ENCODE data around the gene ADI1.

The ADI1 gene

GRCh38 chr2:3469486-3469885, 49.8 kb downstream of the ADI1 start:
- no peak for TF ChIP-seq CTCF (IDR thresholded peaks at IDR 0.05; ENCODE audit: poor library complexity, severe bottlenecking)
- DNase-seq (ENCODE audit: low spot score) (no peak), ATAC-seq (ENCODE audit: low read depth) (no peak)
- no peaks in the 10 kb centered on the region for H3K27me3 ChIP-seq (ENCODE audit: insufficient read depth, poor library complexity, severe bottlenecking)
- H3K9me3 ChIP-seq (ENCODE audit: severe bottlenecking): no peaks in the 10 kb centered on the region
- peaks cover 25% of the 10 kb centered on the region for H3K36me3 ChIP-seq (ENCODE audit: low read depth)
- peak overlapping the region; percentile 77 for H3K27ac ChIP-seq (ENCODE audit: poor library complexity, severe bottlenecking)
- H3K4me1 ChIP-seq (ENCODE audit: insufficient read depth, poor library complexity, severe bottlenecking): peaks cover 31% of the 10 kb centered on the region
- H3K4me3 ChIP-seq (ENCODE audit: severe bottlenecking): no peak overlapping the region

GRCh38 chr2:3468296-3468988, 50.9 kb downstream of the ADI1 start:
- Histone ChIP-seq H3K27me3 (ENCODE audit: insufficient read depth, poor library complexity, severe bottlenecking) (no peaks in the 10 kb centered on the region), H3K4me3 (ENCODE audit: severe bottlenecking) (no peak overlapping the region), H3K9me3 (ENCODE audit: severe bottlenecking) (no peaks in the 10 kb centered on the region), H3K36me3 (ENCODE audit: low read depth) (peaks cover 25% of the 10 kb centered on the region), H3K27ac (ENCODE audit: poor library complexity, severe bottlenecking) (no peak overlapping the region), H3K4me1 (ENCODE audit: insufficient read depth, poor library complexity, severe bottlenecking) (peaks cover 31% of the 10 kb centered on the region)
- TF ChIP-seq CTCF (IDR thresholded peaks at IDR 0.05; ENCODE audit: poor library complexity, severe bottlenecking): no peak
- DNase-seq (ENCODE audit: low spot score): no peak
- no peak for ATAC-seq (ENCODE audit: low read depth)

GRCh38 chr2:3467654-3468053, 51.7 kb downstream of the ADI1 start:
- Histone ChIP-seq H3K4me3 (ENCODE audit: severe bottlenecking) (no peak overlapping the region), H3K9me3 (ENCODE audit: severe bottlenecking) (no peaks in the 10 kb centered on the region), H3K27ac (ENCODE audit: poor library complexity, severe bottlenecking) (no peak overlapping the region), H3K27me3 (ENCODE audit: insufficient read depth, poor library complexity, severe bottlenecking) (no peaks in the 10 kb centered on the region), H3K36me3 (ENCODE audit: low read depth) (peaks cover 24% of the 10 kb centered on the region), H3K4me1 (ENCODE audit: insufficient read depth, poor library complexity, severe bottlenecking) (peaks cover 31% of the 10 kb centered on the region)
- TF ChIP-seq CTCF (IDR thresholded peaks at IDR 0.05; ENCODE audit: poor library complexity, severe bottlenecking): no peak
- ATAC-seq (ENCODE audit: low read depth) (no peak), DNase-seq (ENCODE audit: low spot score) (no peak)

GRCh38 chr2:3466966-3467365, 52.4 kb downstream of the ADI1 start:
- Histone ChIP-seq H3K4me3 (ENCODE audit: severe bottlenecking) (no peak overlapping the region), H3K36me3 (ENCODE audit: low read depth) (peaks cover 21% of the 10 kb centered on the region), H3K27me3 (ENCODE audit: insufficient read depth, poor library complexity, severe bottlenecking) (no peaks in the 10 kb centered on the region), H3K4me1 (ENCODE audit: insufficient read depth, poor library complexity, severe bottlenecking) (peaks cover 31% of the 10 kb centered on the region), H3K27ac (ENCODE audit: poor library complexity, severe bottlenecking) (peak overlapping the region; percentile 70), H3K9me3 (ENCODE audit: severe bottlenecking) (no peaks in the 10 kb centered on the region)
- no peak for TF ChIP-seq CTCF (IDR thresholded peaks at IDR 0.05; ENCODE audit: poor library complexity, severe bottlenecking)
- ATAC-seq (ENCODE audit: low read depth) (no peak), DNase-seq (ENCODE audit: low spot score) (peak; percentile 25)

- Histone ChIP-seq H3K4me1 (ENCODE audit: insufficient read depth, poor library complexity, severe bottlenecking) (peaks cover 31% of the 10 kb centered on the region), H3K27me3 (ENCODE audit: insufficient read depth, poor library complexity, severe bottlenecking) (no peaks in the 10 kb centered on the region), H3K4me3 (ENCODE audit: severe bottlenecking) (no peak overlapping the region), H3K27ac (ENCODE audit: poor library complexity, severe bottlenecking) (peak overlapping the region; percentile 70), H3K9me3 (ENCODE audit: severe bottlenecking) (no peaks in the 10 kb centered on the region), H3K36me3 (ENCODE audit: low read depth) (peaks cover 21% of the 10 kb centered on the region)
- no peak for TF ChIP-seq CTCF (IDR thresholded peaks at IDR 0.05; ENCODE audit: poor library complexity, severe bottlenecking)
- peak; percentile 23 for DNase-seq (ENCODE audit: low spot score)
- no peak for ATAC-seq (ENCODE audit: low read depth)
Observed at GRCh38 chr2:3466482-3466863, 52.9 kb downstream of the ADI1 start.

Measured in RWPE2 (cell line).